ENCODE data around the gene ADGRA1.

DNA sequence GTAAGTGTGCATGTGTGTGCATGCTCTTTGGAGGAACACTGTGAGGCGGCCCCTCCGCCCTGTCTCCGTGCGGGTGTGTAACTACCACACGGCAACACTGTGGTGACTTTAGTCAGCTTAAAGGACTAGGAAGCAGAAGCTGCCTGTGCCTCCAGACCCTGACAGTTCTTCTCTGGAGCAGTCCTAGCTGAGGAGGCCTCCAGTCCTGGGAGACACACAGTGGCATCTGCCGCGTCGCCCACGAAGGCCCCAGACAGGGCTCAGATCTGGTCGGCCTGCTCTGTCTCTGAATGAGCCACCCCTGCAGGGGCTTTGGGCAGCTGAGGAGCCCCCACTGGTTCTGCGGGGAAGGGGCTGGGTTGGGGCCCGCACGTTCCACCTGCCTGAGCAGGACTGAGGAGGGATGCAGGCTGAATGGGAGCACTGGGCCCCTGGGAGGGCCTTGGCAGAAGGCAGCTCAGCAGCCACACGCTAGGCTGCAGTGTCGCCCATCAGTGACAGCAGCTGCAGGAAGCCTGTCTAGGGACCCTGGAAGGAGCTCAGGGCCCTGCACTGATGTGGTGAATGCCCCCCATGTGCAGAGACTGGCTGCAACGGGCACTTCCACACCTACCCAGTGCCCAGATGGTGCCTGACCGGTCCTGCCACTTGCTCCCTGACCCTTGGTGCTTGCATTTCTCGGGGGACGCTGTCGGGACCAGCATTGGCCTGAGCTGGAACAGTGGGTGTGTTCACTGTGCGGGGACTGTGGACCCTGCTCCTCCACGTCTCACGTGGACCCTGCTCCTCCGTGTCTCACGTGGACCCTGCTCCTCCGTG, 45.0 kb downstream of the ADGRA1 start:
- TF ChIP-seq, protein P1, sequence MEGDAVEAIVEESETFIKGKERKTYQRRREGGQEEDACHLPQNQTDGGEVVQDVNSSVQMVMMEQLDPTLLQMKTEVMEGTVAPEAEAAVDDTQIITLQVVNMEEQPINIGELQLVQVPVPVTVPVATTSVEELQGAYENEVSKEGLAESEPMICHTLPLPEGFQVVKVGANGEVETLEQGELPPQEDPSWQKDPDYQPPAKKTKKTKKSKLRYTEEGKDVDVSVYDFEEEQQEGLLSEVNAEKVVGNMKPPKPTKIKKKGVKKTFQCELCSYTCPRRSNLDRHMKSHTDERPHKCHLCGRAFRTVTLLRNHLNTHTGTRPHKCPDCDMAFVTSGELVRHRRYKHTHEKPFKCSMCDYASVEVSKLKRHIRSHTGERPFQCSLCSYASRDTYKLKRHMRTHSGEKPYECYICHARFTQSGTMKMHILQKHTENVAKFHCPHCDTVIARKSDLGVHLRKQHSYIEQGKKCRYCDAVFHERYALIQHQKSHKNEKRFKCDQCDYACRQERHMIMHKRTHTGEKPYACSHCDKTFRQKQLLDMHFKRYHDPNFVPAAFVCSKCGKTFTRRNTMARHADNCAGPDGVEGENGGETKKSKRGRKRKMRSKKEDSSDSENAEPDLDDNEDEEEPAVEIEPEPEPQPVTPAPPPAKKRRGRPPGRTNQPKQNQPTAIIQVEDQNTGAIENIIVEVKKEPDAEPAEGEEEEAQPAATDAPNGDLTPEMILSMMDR (IDR thresholded peaks at IDR 0.05), result no peak
- no peak for TF ChIP-seq POLR2A (IDR thresholded peaks at IDR 0.05; ENCODE audit: low read length)
- no peak for TF ChIP-seq CBX2 (IDR thresholded peaks at IDR 0.05; ENCODE audit: borderline replicate concordance, low read depth)
- TF ChIP-seq, protein P2, sequence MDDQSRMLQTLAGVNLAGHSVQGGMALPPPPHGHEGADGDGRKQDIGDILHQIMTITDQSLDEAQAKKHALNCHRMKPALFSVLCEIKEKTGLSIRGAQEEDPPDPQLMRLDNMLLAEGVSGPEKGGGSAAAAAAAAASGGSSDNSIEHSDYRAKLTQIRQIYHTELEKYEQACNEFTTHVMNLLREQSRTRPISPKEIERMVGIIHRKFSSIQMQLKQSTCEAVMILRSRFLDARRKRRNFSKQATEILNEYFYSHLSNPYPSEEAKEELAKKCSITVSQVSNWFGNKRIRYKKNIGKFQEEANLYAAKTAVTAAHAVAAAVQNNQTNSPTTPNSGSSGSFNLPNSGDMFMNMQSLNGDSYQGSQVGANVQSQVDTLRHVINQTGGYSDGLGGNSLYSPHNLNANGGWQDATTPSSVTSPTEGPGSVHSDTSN (IDR thresholded peaks at IDR 0.05), result no peak
- TF ChIP-seq RFX5 (IDR thresholded peaks at IDR 0.05), result no peak
- no peak for TF ChIP-seq MAZ (IDR thresholded peaks at IDR 0.05; ENCODE audit: borderline replicate concordance, low read depth, low read length)
- TF ChIP-seq HDAC2 (IDR thresholded peaks at IDR 0.05), result no peak
- TF ChIP-seq, protein P3, sequence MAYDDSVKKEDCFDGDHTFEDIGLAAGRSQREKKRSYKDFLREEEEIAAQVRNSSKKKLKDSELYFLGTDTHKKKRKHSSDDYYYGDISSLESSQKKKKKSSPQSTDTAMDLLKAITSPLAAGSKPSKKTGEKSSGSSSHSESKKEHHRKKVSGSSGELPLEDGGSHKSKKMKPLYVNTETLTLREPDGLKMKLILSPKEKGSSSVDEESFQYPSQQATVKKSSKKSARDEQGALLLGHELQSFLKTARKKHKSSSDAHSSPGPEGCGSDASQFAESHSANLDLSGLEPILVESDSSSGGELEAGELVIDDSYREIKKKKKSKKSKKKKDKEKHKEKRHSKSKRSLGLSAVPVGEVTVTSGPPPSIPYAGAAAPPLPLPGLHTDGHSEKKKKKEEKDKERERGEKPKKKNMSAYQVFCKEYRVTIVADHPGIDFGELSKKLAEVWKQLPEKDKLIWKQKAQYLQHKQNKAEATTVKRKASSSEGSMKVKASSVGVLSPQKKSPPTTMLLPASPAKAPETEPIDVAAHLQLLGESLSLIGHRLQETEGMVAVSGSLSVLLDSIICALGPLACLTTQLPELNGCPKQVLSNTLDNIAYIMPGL (CRISPR knock-in tag; IDR thresholded peaks at IDR 0.05; ENCODE audit: borderline replicate concordance), result no peak
- TF ChIP-seq CHD2 (IDR thresholded peaks at IDR 0.05; ENCODE audit: low read length, partially characterized antibody), result no peak
